ENCODE results near the gene DCTN2. TPM values are rescaled to one million over a fixed set of nuclear protein-coding genes. Genes with fewer than 3 reads are reported as not detected.
"Not testable (repeated sequence)": the region's sequence is repeated elsewhere in the genome, so short reads cannot be mapped to it uniquely, and the experiment has no call there.

DCTN2 gene
- total and polyA plus RNA-seq, 8 donors = 104 to 162 (median 155) TPM

DNA sequence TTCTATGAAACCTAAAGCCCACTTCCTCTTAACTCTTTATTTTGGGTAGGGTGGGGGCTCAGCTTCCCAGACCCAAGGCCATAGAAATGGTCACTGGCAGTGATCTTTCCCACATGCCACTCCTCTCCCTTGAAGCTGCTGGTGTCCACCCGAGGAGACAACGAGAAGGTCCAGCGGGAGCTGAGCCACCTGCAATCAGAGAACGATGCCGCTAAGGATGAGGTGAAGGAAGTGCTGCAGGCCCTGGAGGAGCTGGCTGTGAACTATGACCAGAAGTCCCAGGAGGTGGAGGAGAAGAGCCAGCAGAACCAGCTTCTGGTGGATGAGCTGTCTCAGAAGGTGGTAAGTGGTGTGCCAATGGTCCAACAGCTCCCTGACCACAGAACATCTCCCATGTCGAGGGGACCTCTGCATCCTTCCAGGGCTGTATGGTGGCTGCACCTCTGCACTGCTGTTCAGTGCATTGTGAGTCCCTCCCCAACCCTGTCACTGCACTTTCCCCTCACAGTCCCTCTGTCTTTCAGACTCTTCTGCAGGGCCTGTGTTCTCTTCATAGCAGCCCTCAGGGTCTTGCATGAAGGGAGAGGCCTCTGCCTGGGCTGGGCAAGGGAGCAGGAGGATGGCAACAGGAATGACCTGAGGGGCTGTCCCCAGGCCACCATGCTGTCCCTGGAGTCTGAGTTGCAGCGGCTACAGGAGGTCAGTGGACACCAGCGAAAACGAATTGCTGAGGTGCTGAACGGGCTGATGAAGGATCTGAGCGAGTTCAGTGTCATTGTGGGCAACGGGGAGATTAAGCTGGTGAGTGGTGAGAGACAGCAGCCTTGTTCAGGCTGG is 25.2 kb upstream of the DCTN2 start:
- Histone ChIP-seq H3K4me1 (no peaks in the 10 kb centered on the region), H3K36me3 (no peaks in the 10 kb centered on the region), H3K9me3 (no peaks in the 10 kb centered on the region), H3K4me3 (no peak overlapping the region), H3K27me3 (peaks cover 0 to 10% of the 10 kb centered on the region in 2 donors), H3K27ac (no peak overlapping the region)
- intact Hi-C loops (cut with DNase I) = no loop called here
- no peak for ATAC-seq
- TF ChIP-seq, protein P1, sequence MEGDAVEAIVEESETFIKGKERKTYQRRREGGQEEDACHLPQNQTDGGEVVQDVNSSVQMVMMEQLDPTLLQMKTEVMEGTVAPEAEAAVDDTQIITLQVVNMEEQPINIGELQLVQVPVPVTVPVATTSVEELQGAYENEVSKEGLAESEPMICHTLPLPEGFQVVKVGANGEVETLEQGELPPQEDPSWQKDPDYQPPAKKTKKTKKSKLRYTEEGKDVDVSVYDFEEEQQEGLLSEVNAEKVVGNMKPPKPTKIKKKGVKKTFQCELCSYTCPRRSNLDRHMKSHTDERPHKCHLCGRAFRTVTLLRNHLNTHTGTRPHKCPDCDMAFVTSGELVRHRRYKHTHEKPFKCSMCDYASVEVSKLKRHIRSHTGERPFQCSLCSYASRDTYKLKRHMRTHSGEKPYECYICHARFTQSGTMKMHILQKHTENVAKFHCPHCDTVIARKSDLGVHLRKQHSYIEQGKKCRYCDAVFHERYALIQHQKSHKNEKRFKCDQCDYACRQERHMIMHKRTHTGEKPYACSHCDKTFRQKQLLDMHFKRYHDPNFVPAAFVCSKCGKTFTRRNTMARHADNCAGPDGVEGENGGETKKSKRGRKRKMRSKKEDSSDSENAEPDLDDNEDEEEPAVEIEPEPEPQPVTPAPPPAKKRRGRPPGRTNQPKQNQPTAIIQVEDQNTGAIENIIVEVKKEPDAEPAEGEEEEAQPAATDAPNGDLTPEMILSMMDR (IDR thresholded peaks at IDR 0.05) = no peak
- DNase-seq = no peak

DNA sequence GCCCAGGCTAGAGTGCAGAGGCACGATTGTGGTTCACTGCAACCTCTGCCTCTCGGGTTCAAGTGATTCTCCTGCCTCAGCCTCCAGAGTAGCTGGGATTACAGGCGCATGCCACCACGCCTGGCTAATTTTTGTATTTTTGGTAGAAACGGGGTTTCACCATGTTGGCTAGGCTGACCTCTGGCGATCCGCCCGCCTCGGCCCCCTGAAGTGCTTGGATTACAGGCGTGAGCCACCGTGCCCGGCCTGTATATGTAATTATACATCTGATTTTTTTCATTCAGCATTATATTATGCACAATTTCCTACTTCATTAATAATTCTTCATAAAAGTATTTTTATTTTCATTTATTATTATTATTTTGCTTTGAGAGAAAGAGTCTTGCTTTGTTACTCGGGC is 23.4 kb upstream of the DCTN2 start:
- H3K4me1 ChIP-seq; H3K4me3 ChIP-seq; ATAC-seq; H3K36me3 ChIP-seq; DNase-seq; intact Hi-C loops (cut with DNase I); H3K9me3 ChIP-seq; H3K27ac ChIP-seq: not testable (repeated sequence)
- peaks cover 0 to 23% of the 10 kb centered on the region in 2 donors for H3K27me3 ChIP-seq

DNA sequence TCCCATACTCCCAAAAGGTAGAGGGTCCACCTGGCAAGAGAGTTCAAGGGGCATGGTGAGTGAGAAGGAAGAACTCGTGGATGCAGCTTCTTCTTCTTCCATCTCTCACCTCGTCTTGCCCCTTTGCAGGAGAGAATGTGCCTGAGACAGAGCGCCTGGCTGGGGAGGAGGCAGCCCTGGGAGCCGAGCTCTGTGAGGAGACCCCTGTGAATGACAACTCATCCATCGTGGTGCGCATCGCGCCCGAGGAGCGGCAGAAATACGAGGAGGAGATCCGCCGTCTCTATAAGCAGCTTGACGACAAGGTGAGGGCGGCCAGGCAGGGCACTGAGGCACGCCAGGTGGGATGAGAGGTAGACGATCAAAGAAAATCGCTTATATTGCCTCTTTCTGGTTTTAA is 22.9 kb upstream of the DCTN2 start:
- no peaks in the 10 kb centered on the region for H3K36me3 ChIP-seq
- no peaks in the 10 kb centered on the region for H3K4me1 ChIP-seq
- ATAC-seq (no peak), DNase-seq (no peak)
- TF ChIP-seq, protein P1 (IDR thresholded peaks at IDR 0.05) = no peak
- H3K27me3 ChIP-seq = peaks cover 0 to 26% of the 10 kb centered on the region in 2 donors
- H3K27ac ChIP-seq = no peak overlapping the region
- intact Hi-C loops (cut with DNase I) = no loop called here
- no peaks in the 10 kb centered on the region for H3K9me3 ChIP-seq
- no peak overlapping the region for H3K4me3 ChIP-seq

DNA sequence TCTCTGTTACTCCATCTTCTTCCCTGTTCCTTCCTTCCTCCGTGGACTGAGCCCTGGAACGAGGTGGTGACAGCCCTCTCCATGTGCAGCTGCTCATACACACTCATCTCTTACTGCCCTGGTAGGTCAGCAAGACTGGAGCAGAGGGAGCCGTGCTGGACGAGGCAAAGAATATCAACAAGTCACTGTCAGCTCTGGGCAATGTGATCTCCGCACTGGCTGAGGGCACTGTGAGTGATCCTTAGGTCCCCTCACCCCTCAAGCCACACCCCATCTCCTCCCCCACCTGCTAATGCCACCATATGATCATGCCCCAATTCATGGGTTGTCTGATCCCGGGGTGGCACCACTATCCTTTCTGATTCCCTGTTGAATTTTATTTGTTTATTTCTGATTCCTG is 21.8 kb upstream of the DCTN2 start:
- no peaks in the 10 kb centered on the region for H3K36me3 ChIP-seq
- H3K4me1 ChIP-seq = no peaks in the 10 kb centered on the region
- DNase-seq (no peak), ATAC-seq (no peak)
- H3K9me3 ChIP-seq = no peaks in the 10 kb centered on the region
- H3K27ac ChIP-seq = no peak overlapping the region
- TF ChIP-seq, protein P1 (IDR thresholded peaks at IDR 0.05) = no peak
- H3K4me3 ChIP-seq = no peak overlapping the region
- H3K27me3 ChIP-seq = peaks cover 0 to 26% of the 10 kb centered on the region in 2 donors
- intact Hi-C loops (cut with DNase I) = no loop called here

DNA sequence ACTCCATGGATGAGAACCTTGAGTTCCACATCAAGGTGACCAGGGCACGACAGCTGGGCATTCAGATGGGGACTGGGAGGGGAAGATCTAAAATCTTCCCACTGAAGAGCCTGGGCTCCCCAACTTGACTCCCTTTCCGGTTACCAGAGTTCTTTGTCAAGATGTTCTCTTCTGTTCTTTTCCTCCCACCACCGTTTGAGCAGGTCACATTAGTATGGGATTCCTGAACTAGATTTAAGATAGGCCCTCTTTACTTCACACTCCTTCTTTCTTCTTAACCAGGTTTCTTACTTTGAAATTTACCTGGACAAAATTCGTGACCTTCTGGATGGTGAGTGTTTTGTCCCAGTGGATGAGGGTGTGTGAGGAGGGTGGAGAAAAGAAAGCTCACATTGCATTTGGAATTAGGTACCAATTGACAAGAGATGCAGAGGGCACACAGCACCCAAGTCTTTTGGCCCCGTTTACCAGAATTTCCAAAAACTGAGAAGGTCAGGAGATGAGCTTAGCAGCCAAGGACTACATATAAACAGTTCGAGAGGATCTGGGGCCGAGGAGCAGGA is 17.3 kb upstream of the DCTN2 start:
- H3K27ac ChIP-seq = no peak overlapping the region
- no peaks in the 10 kb centered on the region for H3K4me1 ChIP-seq
- no peak overlapping the region for H3K4me3 ChIP-seq
- no peaks in the 10 kb centered on the region for H3K9me3 ChIP-seq
- no peaks in the 10 kb centered on the region for H3K36me3 ChIP-seq
- peaks cover 0 to 51% of the 10 kb centered on the region in 2 donors for H3K27me3 ChIP-seq
- TF ChIP-seq, protein P1 (IDR thresholded peaks at IDR 0.05) = no peak
- intact Hi-C loops (cut with DNase I) = no loop called here
- DNase-seq = no peak
- no peak for ATAC-seq

Data from left lung (tissue), 10 donors.